IPS DF 6.9 (cell line): ENCODE results near the gene DAZL.

ENCODE experiments used
- DNase-seq: peaks from one replicate; pipeline ENCODE4 v3.0.0-alpha.2; 2013; ENCODE audit warnings: low read depth, low spot score
- H3K27ac ChIP-seq: one replicate; pipeline ENCODE4 v1.5.1; 2013; ENCODE audit warnings: low read length, control low read depth
- H3K27me3 ChIP-seq: 2 replicates; pipeline ENCODE4 v1.6.1; 2013; ENCODE audit warnings: mild to moderate bottlenecking, low read length; ENCODE audit not compliant: control insufficient read depth, insufficient read depth
- H3K36me3 ChIP-seq: 2 replicates; pipeline ENCODE4 v1.6.1; 2013; ENCODE audit warnings: low read length; ENCODE audit not compliant: control insufficient read depth, insufficient read depth
- H3K4me1 ChIP-seq: 2 replicates; pipeline ENCODE4 v1.6.1; 2013; ENCODE audit warnings: low read length; ENCODE audit not compliant: control insufficient read depth, insufficient read depth
- H3K4me3 ChIP-seq: 2 replicates; pipeline ENCODE4 v1.5.1; 2013; ENCODE audit warnings: mild to moderate bottlenecking, low read length
- H3K9me3 ChIP-seq: 2 replicates; pipeline ENCODE4 v1.6.1; 2013; ENCODE audit warnings: low read length, inconsistent platforms; ENCODE audit not compliant: control insufficient read depth, insufficient read depth
- WGBS: extraction: QIAGEN DNeasy Blood & Tissue Kit; methylation state at CpG from one replicate; pipeline ENCODE4 v1.1.7; 2013; ENCODE audit warnings: mixed read lengths, missing lambda C conversion rate; ENCODE audit not compliant: insufficient read length, insufficient coverage; 5-methylcytosine and 5-hydroxymethylcytosine counted together

Gene DAZL

GRCh38 chr3:16614033-16615031, 9.1 kb upstream of the DAZL start:
- H3K36me3 ChIP-seq: no peaks in the 10 kb centered on the region
- no peak overlapping the region for H3K4me3 ChIP-seq
- H3K9me3 ChIP-seq: no peaks in the 10 kb centered on the region
- H3K4me1 ChIP-seq: no peaks in the 10 kb centered on the region
- no peaks in the 10 kb centered on the region for H3K27me3 ChIP-seq
- no peak overlapping the region for H3K27ac ChIP-seq
- no peak for DNase-seq
- WGBS: no CpG with 5 or more reads among the region's 6 CpGs

- DNase-seq: no peak
- Histone ChIP-seq H3K27me3 (no peaks in the 10 kb centered on the region), H3K4me3 (no peak overlapping the region), H3K27ac (no peak overlapping the region), H3K4me1 (no peaks in the 10 kb centered on the region; the same call in none of the 2 replicates), H3K36me3 (no peaks in the 10 kb centered on the region; the same call in 1 of the 2 replicates), H3K9me3 (no peaks in the 10 kb centered on the region)
- no CpG with 5 or more reads among the region's 2 CpGs for WGBS
Observed at GRCh38 chr3:16609927-16610580, 4.8 kb upstream of the DAZL start.

- no peak overlapping the region for H3K27ac ChIP-seq
- H3K4me1 ChIP-seq: no peaks in the 10 kb centered on the region; the same call in none of the 2 replicates
- WGBS: no CpG with 5 or more reads among the region's 2 CpGs
- no peak for DNase-seq
- H3K27me3 ChIP-seq: no peaks in the 10 kb centered on the region
- no peak overlapping the region for H3K4me3 ChIP-seq
- no peaks in the 10 kb centered on the region for H3K9me3 ChIP-seq
- no peaks in the 10 kb centered on the region; the same call in 1 of the 2 replicates for H3K36me3 ChIP-seq
Observed at GRCh38 chr3:16608816-16609215, 3.6 kb upstream of the DAZL start.

GRCh38 chr3:16607718-16608117, 2.5 kb upstream of the DAZL start:
- no peaks in the 10 kb centered on the region for H3K9me3 ChIP-seq
- H3K27me3 ChIP-seq: no peaks in the 10 kb centered on the region
- no peak overlapping the region for H3K27ac ChIP-seq
- H3K4me1 ChIP-seq: no peaks in the 10 kb centered on the region; the same call in none of the 2 replicates
- no peaks in the 10 kb centered on the region; the same call in 1 of the 2 replicates for H3K36me3 ChIP-seq
- H3K4me3 ChIP-seq: no peak overlapping the region
- whole genome bisulfite sequencing: no CpG with 5 or more reads among the region's 3 CpGs
- DNase-seq: no peak

- no peak for DNase-seq
- no peaks in the 10 kb centered on the region for H3K27me3 ChIP-seq
- no peaks in the 10 kb centered on the region for H3K9me3 ChIP-seq
- no peaks in the 10 kb centered on the region; the same call in none of the 2 replicates for H3K4me1 ChIP-seq
- no peaks in the 10 kb centered on the region; the same call in 1 of the 2 replicates for H3K36me3 ChIP-seq
- WGBS: no CpG with 5 or more reads among the region's 4 CpGs
- no peak overlapping the region for H3K4me3 ChIP-seq
- H3K27ac ChIP-seq: no peak overlapping the region
Observed at GRCh38 chr3:16606398-16606797, 1.2 kb upstream of the DAZL start.

GRCh38 chr3:16605966-16606365, 743 bp upstream of the DAZL start:
- WGBS: no CpG with 5 or more reads among the region's 8 CpGs

GRCh38 chr3:16604433-16604832, 790 bp downstream of the DAZL start:
- no CpG with 5 or more reads among the region's 33 CpGs for WGBS

More at GRCh38 chr3:16605966-16606365, 743 bp upstream of the DAZL start:
- no peaks in the 10 kb centered on the region for H3K9me3 ChIP-seq
- no peak overlapping the region for H3K27ac ChIP-seq
- DNase-seq: no peak
- no peaks in the 10 kb centered on the region; the same call in none of the 2 replicates for H3K4me1 ChIP-seq
- H3K4me3 ChIP-seq: no peak overlapping the region
- H3K27me3 ChIP-seq: no peaks in the 10 kb centered on the region
- no peaks in the 10 kb centered on the region; the same call in 1 of the 2 replicates for H3K36me3 ChIP-seq

GRCh38 chr3:16601537-16602005, 3.7 kb downstream of the DAZL start:
- WGBS: no CpG with 5 or more reads among the region's 3 CpGs
- no peak overlapping the region for H3K4me3 ChIP-seq
- no peaks in the 10 kb centered on the region for H3K9me3 ChIP-seq
- no peaks in the 10 kb centered on the region for H3K27me3 ChIP-seq
- no peak overlapping the region for H3K27ac ChIP-seq
- H3K36me3 ChIP-seq: no peaks in the 10 kb centered on the region; the same call in 1 of the 2 replicates
- no peak for DNase-seq
- H3K4me1 ChIP-seq: no peaks in the 10 kb centered on the region; the same call in none of the 2 replicates

More at GRCh38 chr3:16604433-16604832, 790 bp downstream of the DAZL start:
- Histone ChIP-seq H3K36me3 (no peaks in the 10 kb centered on the region; the same call in 1 of the 2 replicates), H3K9me3 (no peaks in the 10 kb centered on the region), H3K4me3 (no peak overlapping the region), H3K27ac (no peak overlapping the region), H3K4me1 (no peaks in the 10 kb centered on the region; the same call in none of the 2 replicates), H3K27me3 (no peaks in the 10 kb centered on the region)
- DNase-seq: no peak

- peak; percentile 41 for DNase-seq
- no peak overlapping the region for H3K27ac ChIP-seq
- H3K4me1 ChIP-seq: no peaks in the 10 kb centered on the region; the same call in 1 of the 2 replicates
- H3K27me3 ChIP-seq: no peaks in the 10 kb centered on the region
- WGBS: no CpG with 5 or more reads among the region's 7 CpGs
- H3K36me3 ChIP-seq: no peaks in the 10 kb centered on the region; the same call in 1 of the 2 replicates
- no peak overlapping the region for H3K4me3 ChIP-seq
- no peaks in the 10 kb centered on the region for H3K9me3 ChIP-seq
Observed at GRCh38 chr3:16600780-16601536, 4.3 kb downstream of the DAZL start.
